Kidney capillary endothelial cell (primary cell): ENCODE data around the gene ADK.
"Not testable (repeated sequence)": the region's sequence is repeated elsewhere in the genome, so short reads cannot be mapped to it uniquely, and the experiment has no call there.

ENCODE experiments used
- DNase-seq: peaks from one replicate; pipeline ENCODE4 v3.0.0-alpha.2; 2018; ENCODE audit warnings: low spot score

The ADK gene

GRCh38 chr10:74150990-74151878 is at the start of gene ADK:
Gene ADK, plus strand, starts transcription at chr10:74151221. Its CDS starts 58 bp downstream, at chr10:74151279.
- DNase-seq = peak; percentile 99

GRCh38 chr10:74103560-74104258 is 47.3 kb upstream of the ADK start:
- no peak for DNase-seq

- DNase-seq = no peak
Observed at GRCh38 chr10:74104480-74104879, 46.5 kb upstream of the ADK start.

- no peak for DNase-seq
Observed at GRCh38 chr10:74104996-74105395, 46.0 kb upstream of the ADK start.

- no peak for DNase-seq
Observed at GRCh38 chr10:74107391-74107790, 43.6 kb upstream of the ADK start.

- DNase-seq = no peak
Observed at GRCh38 chr10:74109452-74109851, 41.6 kb upstream of the ADK start.

GRCh38 chr10:74110120-74110519 is 40.9 kb upstream of the ADK start:
- no peak for DNase-seq

- no peak for DNase-seq
Observed at GRCh38 chr10:74111799-74112198, 39.2 kb upstream of the ADK start.

GRCh38 chr10:74113546-74113945 is 37.5 kb upstream of the ADK start:
- no peak for DNase-seq

- no peak for DNase-seq
Observed at GRCh38 chr10:74114041-74114448, 37.0 kb upstream of the ADK start.

- no peak for DNase-seq
Observed at GRCh38 chr10:74117738-74118137, 33.3 kb upstream of the ADK start.

- DNase-seq = no peak
Observed at GRCh38 chr10:74118804-74119203, 32.2 kb upstream of the ADK start.

GRCh38 chr10:74120911-74121310 is 30.1 kb upstream of the ADK start:
- no peak for DNase-seq

GRCh38 chr10:74121368-74121767 is 29.7 kb upstream of the ADK start:
- DNase-seq = no peak

GRCh38 chr10:74122060-74122459 is 29.0 kb upstream of the ADK start:
- no peak for DNase-seq

GRCh38 chr10:74123081-74123480 is 27.9 kb upstream of the ADK start:
- DNase-seq = no peak

- DNase-seq = peak; percentile 41
Observed at GRCh38 chr10:74133923-74134820, 16.8 kb upstream of the ADK start.

- DNase-seq = no peak
Observed at GRCh38 chr10:74135452-74135851, 15.6 kb upstream of the ADK start.

- DNase-seq = no peak
Observed at GRCh38 chr10:74137992-74138391, 13.0 kb upstream of the ADK start.

- not testable (repeated sequence) for DNase-seq
Observed at GRCh38 chr10:74138596-74138995, 12.4 kb upstream of the ADK start.

GRCh38 chr10:74139981-74140380 is 11.0 kb upstream of the ADK start:
- DNase-seq = no peak

GRCh38 chr10:74140553-74140952 is 10.5 kb upstream of the ADK start:
- no peak for DNase-seq
